Measurements from ENCODE around the gene GRM8.

Gene GRM8

DNA sequence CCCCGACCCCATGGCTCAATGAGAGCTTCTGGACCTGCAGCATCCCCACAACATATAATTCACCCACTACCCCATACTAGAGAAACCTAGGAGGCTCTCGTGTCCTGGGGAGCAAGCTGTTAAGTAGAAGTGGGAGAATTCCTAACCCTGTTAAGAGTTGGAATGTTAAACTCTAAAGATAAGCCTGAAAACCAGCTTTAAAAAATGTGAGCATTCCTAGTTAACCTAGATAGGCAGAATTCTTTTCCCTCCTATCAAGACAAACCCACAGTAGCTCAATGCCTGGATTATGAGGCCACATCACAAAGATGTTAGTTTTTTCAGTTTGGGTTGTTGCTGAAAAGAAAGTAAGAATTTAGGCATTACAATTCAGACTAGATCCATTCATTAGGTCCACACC is 42.9 kb downstream of the GRM8 start:
- no peak overlapping the region for H3K4me3 ChIP-seq
- no peak overlapping the region for H3K27ac ChIP-seq
- no peak for TF ChIP-seq CTCF (IDR thresholded peaks at IDR 0.05)
- no peak for DNase-seq (ENCODE audit: low spot score)

DNA sequence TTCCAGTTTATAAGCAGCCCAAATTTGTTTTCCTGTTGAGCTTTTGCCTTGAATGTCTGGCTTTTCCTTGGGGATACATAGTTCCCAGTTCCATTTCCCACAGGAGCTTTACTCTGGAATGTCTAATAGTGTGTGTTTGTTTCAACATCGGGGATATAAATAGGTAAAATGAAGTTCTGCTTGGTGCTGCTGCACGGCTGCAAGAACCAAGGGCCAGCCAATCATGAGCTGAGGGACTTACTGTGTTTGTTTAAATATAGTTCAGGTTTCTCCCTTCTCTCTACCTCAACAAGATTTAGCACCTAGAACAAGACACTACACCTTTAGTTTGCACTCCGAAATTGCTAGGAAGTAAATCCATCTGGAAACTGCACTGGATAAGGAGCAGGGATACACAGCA is 43.9 kb downstream of the GRM8 start:
- Histone ChIP-seq H3K4me3 (no peak overlapping the region), H3K27ac (no peak overlapping the region)
- no peak for TF ChIP-seq CTCF (IDR thresholded peaks at IDR 0.05)
- no peak for DNase-seq (ENCODE audit: low spot score)

DNA sequence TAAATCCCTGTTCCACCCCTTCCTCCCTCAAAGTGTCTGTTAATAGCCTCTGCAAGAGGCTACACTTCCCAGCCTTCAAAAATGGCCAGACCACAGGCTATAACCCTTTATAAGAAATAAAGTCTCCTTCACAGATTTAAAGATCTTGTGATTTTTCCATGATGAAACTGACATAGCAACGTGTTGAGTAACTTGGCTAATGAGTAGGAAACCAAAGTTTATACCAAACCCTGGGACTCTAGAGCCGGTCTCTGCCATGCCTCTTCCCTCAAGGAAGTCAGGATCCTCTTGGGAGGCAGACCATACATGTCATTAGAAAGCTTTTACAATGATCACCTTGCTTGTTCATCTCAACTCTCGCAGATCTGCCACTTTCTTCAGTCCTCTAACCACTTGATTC is 44.4 kb downstream of the GRM8 start:
- H3K4me3 ChIP-seq: no peak overlapping the region
- TF ChIP-seq CTCF (IDR thresholded peaks at IDR 0.05): no peak
- DNase-seq (ENCODE audit: low spot score): no peak
- no peak overlapping the region for H3K27ac ChIP-seq

GRCh38 chr7:127207806-127208205 is 44.9 kb downstream of the GRM8 start:
- no peak for DNase-seq (ENCODE audit: low spot score)
- TF ChIP-seq CTCF (IDR thresholded peaks at IDR 0.05): no peak
- no peak overlapping the region for H3K4me3 ChIP-seq
- no peak overlapping the region for H3K27ac ChIP-seq

- H3K4me3 ChIP-seq: no peak overlapping the region
- H3K27ac ChIP-seq: no peak overlapping the region
- no peak for DNase-seq (ENCODE audit: low spot score)
- TF ChIP-seq CTCF (IDR thresholded peaks at IDR 0.05): no peak
Measured at GRCh38 chr7:127207230-127207629, 45.5 kb downstream of the GRM8 start.

DNA sequence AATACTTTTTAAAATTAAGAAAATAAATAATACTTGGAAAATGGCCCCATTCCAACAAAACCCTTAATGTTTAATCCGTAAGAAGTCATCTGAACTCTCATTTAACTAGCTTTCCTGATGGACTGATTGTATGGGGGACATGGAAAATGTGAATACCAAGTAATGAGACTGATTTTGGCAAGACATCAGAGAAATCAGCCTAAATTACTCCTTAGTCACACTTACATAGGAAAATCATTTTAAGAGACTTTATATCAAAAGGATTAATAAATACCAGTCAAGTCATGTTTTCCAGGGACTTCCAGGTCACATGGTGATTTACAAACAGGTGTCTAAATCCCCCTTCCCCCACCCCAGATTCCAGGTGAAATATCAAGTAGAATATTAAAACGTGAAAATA is 58.2 kb downstream of the GRM8 start:
- H3K4me3 ChIP-seq: no peak overlapping the region
- no peak for TF ChIP-seq CTCF (IDR thresholded peaks at IDR 0.05)
- no peak for DNase-seq (ENCODE audit: low spot score)
- no peak overlapping the region for H3K27ac ChIP-seq

GRCh38 chr7:127189886-127190285 is 62.9 kb downstream of the GRM8 start:
- Histone ChIP-seq H3K4me3 (no peak overlapping the region), H3K27ac (no peak overlapping the region)
- no peak for DNase-seq (ENCODE audit: low spot score)
- no peak for TF ChIP-seq CTCF (IDR thresholded peaks at IDR 0.05)

Data from coronary artery (tissue), 2 donors.